Erythroblast (primary cell): ENCODE measurements around the gene ZNF180.
"Not testable (repeated sequence)": the region's sequence is repeated elsewhere in the genome, so short reads cannot be mapped to it uniquely, and the experiment has no call there.

Experiments
- DNase-seq, 2 experiments: peaks; one replicate each; lab custom pipeline; 2025; lab: John Stamatoyannopoulos, UW
- GATA1 ChIP-seq: IDR thresholded peaks from 2 replicates; pipeline ENCODE4 v1.6.1; 2011; ENCODE audit warnings: low read depth, mild to moderate bottlenecking, control low read depth, low read length, moderate library complexity
- POLR2A ChIP-seq: IDR thresholded peaks from 2 replicates; pipeline ENCODE4 v1.6.1; 2011; ENCODE audit warnings: mild to moderate bottlenecking, low read length

ZNF180 gene

GRCh38 chr19:44499962-44500949, at the start of gene ZNF180:
Gene ZNF180, minus strand, starts transcription at chr19:44500522. Its CDS starts 3,188 bp downstream, at chr19:44497334.
- DNase-seq, result peak; percentile 96 to 97
- TF ChIP-seq POLR2A (peak; percentile 85), GATA1 (no peak)

DNA sequence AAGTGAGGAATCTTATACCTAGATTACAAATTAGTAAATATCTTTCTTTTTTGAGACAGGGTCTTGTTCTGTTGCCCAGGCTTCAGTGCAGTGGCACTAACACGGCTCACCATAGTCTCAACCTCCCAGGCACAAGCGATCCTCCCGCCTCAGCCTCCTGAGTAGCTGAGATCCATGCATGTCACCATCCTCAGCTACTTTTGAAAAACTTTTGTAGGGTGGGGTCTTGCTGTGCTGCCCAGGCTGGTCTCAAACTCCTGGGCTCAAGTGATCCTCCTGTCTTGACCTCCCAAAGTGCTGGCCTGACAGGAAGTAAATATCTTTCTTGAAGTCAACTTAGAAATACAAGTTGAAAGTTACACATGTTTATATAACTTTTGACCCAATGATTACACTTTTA, 49.2 kb upstream of the ZNF180 start:
- no peak for DNase-seq
- TF ChIP-seq POLR2A (no peak), GATA1 (no peak)

GRCh38 chr19:44548736-44549135, 48.4 kb upstream of the ZNF180 start:
- no peak for TF ChIP-seq POLR2A
- no peak for TF ChIP-seq GATA1
- DNase-seq, result no peak

DNA sequence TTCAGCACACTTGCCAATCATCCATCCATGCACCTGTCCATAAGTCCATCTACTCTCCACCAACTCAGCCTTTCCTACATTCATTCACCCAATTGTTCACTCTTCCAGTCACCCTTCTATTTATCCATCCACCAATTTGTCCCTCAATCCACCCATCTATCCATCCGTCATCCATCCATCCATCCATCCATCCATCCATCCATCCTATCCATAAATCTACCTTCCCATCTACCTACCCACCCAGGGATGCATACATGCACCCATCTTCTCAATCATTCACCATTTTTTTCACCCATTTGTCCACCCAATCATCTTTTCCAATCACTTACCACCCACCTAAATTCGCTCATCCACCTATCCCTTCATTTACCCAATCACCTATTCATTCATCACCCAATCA, 43.7 kb upstream of the ZNF180 start:
- DNase-seq, result no peak
- no peak for TF ChIP-seq POLR2A
- no peak for TF ChIP-seq GATA1

- TF ChIP-seq GATA1, result no peak
- no peak for TF ChIP-seq POLR2A
- DNase-seq, result no peak
Measured at GRCh38 chr19:44542671-44543070, 42.3 kb upstream of the ZNF180 start.

DNA sequence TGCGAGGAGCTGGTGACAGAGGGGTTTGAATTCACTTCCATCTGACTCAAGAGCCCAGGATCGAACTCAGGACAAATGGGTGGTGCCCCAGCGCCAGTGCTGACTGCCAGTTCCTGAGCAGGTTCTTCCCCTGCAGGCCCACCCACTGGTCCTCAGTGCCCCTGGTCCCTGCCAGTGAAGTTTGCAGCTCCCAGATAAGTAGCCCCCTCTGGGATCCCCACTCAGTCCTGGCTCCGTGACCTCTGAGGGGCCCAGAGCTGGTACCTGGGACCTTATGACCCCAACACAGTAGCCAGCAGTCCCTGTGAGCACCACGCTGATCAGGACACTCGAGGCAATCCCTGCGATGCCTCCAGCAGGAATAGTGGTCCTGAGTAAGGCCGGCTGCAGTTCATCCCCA, 40.4 kb upstream of the ZNF180 start:
- no peak for TF ChIP-seq GATA1
- TF ChIP-seq POLR2A, result no peak
- DNase-seq, result no peak

DNA sequence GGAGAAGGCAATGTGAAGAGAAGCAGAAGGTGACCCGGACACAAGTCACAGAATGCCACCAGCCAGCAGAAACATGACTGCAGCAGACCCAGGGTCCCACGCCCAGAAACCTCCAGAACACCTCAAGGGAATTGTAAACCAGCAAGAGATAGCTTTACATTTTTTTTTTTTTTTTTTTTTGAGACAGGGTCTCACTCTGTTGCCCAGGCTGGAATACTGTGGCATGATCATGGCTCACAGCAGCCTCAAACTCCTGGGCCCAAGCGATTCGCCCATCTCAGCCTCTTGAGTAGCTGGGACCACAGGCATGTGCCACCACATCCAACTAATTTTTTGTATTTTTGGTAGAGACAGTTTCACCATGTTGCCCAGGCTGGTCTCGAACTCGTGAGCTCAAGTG, 39.7 kb upstream of the ZNF180 start:
- TF ChIP-seq POLR2A, result no peak
- DNase-seq, result no peak

GRCh38 chr19:44539236-44539826, 39.0 kb upstream of the ZNF180 start:
- TF ChIP-seq GATA1, result no peak
- no peak for TF ChIP-seq POLR2A
- DNase-seq, result no peak

- not testable (repeated sequence) for DNase-seq
Measured at GRCh38 chr19:44535361-44535760, 35.0 kb upstream of the ZNF180 start.

DNA sequence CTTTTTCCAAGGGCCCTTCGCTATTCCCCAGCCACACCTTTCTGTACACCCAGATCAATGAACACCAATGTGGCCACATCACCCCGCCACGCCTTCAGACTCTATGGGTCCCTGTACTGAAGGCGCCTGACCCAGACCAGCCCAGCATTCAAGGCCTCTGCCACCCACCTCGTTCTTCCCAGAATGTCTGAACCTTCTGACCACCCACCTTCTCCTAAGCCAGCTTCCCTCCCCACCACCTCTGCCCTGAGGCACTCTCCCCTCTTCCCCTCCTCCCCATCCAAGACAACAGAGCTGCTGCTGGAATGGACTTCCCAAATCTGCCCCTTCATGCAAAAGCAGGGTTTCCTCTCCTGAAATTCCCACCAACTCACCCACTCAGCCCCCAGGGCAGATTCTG, 32.5 kb upstream of the ZNF180 start:
- TF ChIP-seq POLR2A, result no peak
- no peak for TF ChIP-seq GATA1
- DNase-seq, result no peak

- DNase-seq, result no peak
- TF ChIP-seq POLR2A (no peak), GATA1 (no peak)
Measured at GRCh38 chr19:44530777-44531176, 30.5 kb upstream of the ZNF180 start.

GRCh38 chr19:44529536-44529935, 29.2 kb upstream of the ZNF180 start, which contains the start of gene CEACAM20:
Gene CEACAM20, minus strand, starts transcription at chr19:44529675. Its CDS starts 166 bp downstream, at chr19:44529509.
- DNase-seq, result no peak
- TF ChIP-seq POLR2A (no peak), GATA1 (no peak)

GRCh38 chr19:44527554-44527953, 27.2 kb upstream of the ZNF180 start:
- DNase-seq, result no peak
- no peak for TF ChIP-seq POLR2A
- TF ChIP-seq GATA1, result no peak

DNA sequence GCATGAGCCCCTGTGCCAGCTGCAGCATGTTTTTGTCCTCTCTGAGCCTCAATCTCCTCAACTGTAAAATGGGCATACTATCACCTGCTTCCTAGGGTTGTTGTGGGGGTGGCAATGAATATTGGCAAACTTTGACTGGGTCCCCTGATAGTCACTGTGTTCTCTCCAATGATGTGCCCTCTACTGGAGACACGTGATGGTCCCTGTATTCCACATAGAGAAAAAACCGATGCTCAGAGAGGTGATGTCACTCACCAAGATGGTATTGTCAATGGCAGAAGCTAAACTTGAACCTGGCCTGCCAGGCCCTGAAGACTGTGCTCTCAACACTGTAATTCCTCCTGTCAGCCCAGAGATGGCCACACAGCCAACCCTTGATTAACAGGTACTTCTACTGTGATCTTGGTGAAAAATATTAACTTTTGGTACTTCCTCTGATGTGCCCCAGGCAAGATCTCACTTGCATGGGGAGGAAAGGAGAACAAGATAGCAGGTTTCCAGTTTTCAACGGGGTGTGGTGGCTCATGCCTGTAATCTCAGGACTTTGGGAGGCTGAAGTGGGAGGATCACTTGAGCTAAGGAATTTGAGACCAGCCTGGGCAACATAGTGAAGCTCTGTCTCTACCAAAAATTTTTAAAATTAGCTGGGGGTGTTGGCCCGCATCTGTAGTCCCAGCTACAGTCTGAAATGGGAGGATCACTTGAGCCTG, 25.6 kb upstream of the ZNF180 start:
- TF ChIP-seq POLR2A (no peak), GATA1 (no peak)
- DNase-seq, result no peak
